WERI-Rb-1 (cell line): ENCODE data around the gene RFX1.
A peak's percentile ranks its signal among the peaks of the same experiment; 100 is the strongest.

Source experiments
- DNase-seq: peaks from one replicate; pipeline ENCODE4 v3.0.0-alpha.2; 2020
- H3K27ac ChIP-seq: fragments of 250-450 bp; sonication (Bioruptor Pico); 2 replicates; pipeline ENCODE4 v1.5.1; 2020; ENCODE audit warnings: mild to moderate bottlenecking, moderate library complexity
- H3K27me3 ChIP-seq: fragments of 250-450 bp; sonication (Bioruptor Pico); 2 replicates; pipeline ENCODE4 v1.5.1; 2021; ENCODE audit warnings: mild to moderate bottlenecking, low read depth, moderate library complexity; ENCODE audit not compliant: insufficient read depth, severe bottlenecking
- H3K36me3 ChIP-seq: fragments of 250-450 bp; sonication (Bioruptor Pico); 2 replicates; pipeline ENCODE4 v1.5.1; 2020; ENCODE audit warnings: mild to moderate bottlenecking, moderate library complexity
- H3K4me3 ChIP-seq: 2 replicates; pipeline ENCODE4 v1.5.1; 2011; ENCODE audit warnings: low read depth, mild to moderate bottlenecking, control low read depth, low read length
- H3K9me3 ChIP-seq: fragments of 250-450 bp; sonication (Bioruptor Pico); 2 replicates; pipeline ENCODE4 v1.5.1; 2021; ENCODE audit warnings: mild to moderate bottlenecking, moderate library complexity; ENCODE audit not compliant: severe bottlenecking
- CTCF ChIP-seq: IDR thresholded peaks from 2 replicates; pipeline ENCODE4 v1.5.1; 2011; ENCODE audit warnings: low read depth, mild to moderate bottlenecking, control low read depth, inconsistent platforms, low read length

Gene RFX1

GRCh38 chr19:13959962-13960862, 45.9 kb downstream of the RFX1 start:
- peak; percentile 68 for TF ChIP-seq CTCF
- no peak overlapping the region for H3K4me3 ChIP-seq
- H3K36me3 ChIP-seq: peaks cover 71% of the 10 kb centered on the region
- DNase-seq: peak; percentile 58
- no peaks in the 10 kb centered on the region for H3K27me3 ChIP-seq
- H3K9me3 ChIP-seq: no peaks in the 10 kb centered on the region
- H3K27ac ChIP-seq: no peak overlapping the region

DNA sequence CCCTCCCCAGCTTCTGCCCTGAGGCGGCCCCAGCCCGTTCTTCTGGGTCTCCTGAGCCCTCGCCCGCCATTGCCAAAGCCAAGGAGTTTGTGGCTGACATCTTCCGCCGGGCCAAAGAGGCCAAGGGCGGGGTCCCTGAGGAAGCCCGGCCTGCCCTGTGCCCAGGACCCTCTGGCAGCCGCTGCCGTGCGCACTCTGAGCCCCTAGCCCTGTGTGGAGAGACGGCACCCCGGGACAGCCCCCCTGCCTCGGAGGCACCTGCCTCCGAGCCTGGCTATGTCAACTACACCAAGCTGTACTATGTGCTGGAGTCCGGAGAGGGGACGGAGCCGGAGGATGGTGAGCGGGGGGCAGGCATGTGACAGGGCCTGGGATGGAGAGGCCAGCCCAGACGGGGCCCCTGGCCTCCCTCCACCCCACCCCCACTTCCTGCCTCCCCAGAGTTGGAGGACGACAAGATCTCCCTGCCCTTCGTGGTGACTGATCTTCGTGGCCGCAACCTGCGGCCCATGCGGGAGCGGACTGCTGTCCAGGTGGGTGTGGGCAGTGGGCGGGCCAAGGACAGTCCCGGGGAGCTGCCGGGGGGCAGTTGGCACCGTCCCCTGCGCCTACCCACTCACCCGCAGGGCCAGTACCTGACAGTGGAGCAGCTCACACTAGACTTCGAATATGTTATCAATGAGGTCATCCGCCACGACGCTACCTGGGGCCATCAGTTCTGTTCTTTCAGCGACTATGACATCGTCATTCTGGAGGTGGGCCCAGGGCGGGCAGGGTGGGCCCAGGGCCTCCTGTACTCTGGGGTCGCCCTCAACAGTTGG, 46.8 kb downstream of the RFX1 start:
- Histone ChIP-seq H3K36me3 (peaks cover 72% of the 10 kb centered on the region), H3K9me3 (no peaks in the 10 kb centered on the region), H3K27me3 (no peaks in the 10 kb centered on the region), H3K27ac (no peak overlapping the region), H3K4me3 (no peak overlapping the region)
- DNase-seq: no peak
- no peak for TF ChIP-seq CTCF

GRCh38 chr19:13958043-13958442, 48.1 kb downstream of the RFX1 start:
- no peak for TF ChIP-seq CTCF

DNA sequence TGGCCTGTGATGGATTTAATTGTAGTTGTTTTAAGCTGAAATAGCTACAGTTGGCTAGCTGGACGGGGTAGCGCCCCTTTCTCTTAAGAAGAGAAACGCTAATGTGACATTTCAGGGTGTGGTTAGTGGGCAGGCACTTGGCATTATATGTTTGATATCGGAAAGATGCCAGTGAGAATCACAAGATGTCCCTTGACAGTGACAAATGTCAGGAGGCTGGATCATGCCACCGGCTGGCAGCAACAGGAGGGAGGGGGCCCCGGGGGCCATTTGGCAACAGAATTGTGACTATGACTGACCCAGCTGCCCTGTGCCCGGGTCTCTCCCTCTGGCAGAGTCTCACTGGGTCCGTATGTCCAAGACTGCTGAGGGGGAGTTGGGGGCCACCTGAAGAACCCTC, 49.1 kb downstream of the RFX1 start:
- H3K27me3 ChIP-seq: no peaks in the 10 kb centered on the region
- no peak overlapping the region for H3K4me3 ChIP-seq
- H3K9me3 ChIP-seq: no peaks in the 10 kb centered on the region
- H3K36me3 ChIP-seq: peaks cover 66% of the 10 kb centered on the region
- TF ChIP-seq CTCF: no peak
- no peak overlapping the region for H3K27ac ChIP-seq
- no peak for DNase-seq

More at GRCh38 chr19:13958043-13958442, 48.1 kb downstream of the RFX1 start:
- Histone ChIP-seq H3K4me3 (no peak overlapping the region), H3K9me3 (no peaks in the 10 kb centered on the region), H3K27me3 (no peaks in the 10 kb centered on the region), H3K27ac (no peak overlapping the region), H3K36me3 (peaks cover 70% of the 10 kb centered on the region)
- DNase-seq: no peak

DNA sequence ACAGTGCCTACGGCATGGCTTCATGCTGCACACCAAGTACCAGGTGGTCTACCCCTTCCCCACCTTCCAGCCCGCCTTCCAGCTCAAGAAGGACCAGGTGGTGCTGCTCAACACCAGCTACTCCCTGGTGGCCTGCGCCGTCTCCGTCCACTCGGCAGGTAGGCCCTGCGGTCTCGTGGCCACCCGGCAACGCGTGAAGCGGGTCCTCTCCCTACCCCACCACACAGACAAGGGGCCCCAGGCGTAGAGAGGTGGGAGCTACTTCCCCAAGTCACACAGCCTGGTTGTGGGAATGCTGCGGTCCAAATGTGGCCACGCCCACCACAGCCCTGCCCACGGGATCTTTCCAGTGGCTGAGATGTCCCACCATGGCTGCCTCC, 49.8 kb downstream of the RFX1 start:
- no peak for TF ChIP-seq CTCF
- peaks cover 66% of the 10 kb centered on the region for H3K36me3 ChIP-seq

More for the DNA sequence above, 49.8 kb downstream of the RFX1 start:
- no peak for DNase-seq
- Histone ChIP-seq H3K27me3 (no peaks in the 10 kb centered on the region), H3K9me3 (no peaks in the 10 kb centered on the region), H3K4me3 (no peak overlapping the region), H3K27ac (no peak overlapping the region)
